Amniotic epithelial cell (primary cell): ENCODE data around the gene SLC33A1.

Source experiments
- DNase-seq: peaks from one replicate; pipeline ENCODE4 v3.0.0-alpha.2; 2010; ENCODE audit warnings: low read depth

Gene SLC33A1

DNA sequence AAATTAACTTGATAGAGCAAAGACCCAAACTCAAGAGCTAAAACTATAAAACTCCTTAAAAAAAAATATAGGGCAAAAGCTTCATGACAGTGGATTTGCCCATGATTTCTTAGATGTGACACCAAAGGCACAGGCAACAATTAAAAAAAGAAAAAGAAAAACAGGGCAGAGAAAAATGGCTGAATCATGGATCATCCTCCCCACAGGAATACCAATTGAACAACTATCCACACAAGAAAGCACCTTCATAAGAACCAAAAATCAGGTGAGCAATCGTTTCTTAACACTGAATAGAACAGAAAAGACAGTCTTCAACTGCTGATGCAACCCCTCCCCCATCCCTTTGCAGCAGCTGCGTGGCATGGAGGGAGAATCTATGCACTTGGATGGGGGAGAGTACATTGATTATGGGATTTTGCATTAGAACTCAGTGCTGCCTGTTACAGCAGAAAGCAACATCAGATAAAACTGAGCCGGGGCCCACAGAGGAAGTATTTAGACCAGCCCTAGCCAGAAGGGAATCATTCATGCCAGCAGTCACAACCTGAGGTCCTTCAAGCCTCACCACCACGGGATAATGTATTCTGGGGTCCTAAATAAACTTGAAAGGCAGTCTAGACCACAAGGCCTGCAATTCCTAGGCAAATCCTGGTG lies 63.8 kb downstream of the SLC33A1 start:
- DNase-seq: no peak

DNA sequence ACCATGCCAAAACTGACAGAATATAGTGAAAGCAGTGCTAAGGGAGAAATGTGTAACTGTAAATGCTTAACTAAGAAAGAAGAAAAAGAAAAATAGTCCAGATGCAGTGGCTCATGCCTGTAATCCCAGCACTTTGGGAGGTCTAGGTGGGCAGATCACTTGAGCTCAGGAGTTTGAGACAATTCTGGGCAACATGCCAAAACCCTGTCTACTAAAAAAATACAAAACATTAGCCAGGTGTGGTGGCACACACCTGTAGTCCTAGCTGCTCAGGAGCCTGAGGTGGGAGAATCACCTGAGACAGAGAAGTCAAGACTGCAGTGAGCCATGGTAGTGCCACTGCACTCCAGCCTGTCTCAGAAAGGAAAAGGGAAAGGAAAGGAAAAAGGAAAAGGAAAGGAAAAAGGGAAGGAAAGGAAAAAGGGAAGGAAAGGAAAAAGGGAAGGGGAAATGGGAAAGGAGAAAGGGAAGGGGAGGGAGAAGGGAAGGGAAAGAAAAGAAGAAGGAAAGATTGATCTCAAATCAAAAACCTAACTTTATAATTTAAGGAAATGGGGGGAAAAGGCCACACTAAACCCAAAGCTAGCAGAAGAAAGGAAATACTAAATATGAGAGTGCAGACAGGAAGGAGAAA lies 68.4 kb downstream of the SLC33A1 start:
- no peak for DNase-seq

DNA sequence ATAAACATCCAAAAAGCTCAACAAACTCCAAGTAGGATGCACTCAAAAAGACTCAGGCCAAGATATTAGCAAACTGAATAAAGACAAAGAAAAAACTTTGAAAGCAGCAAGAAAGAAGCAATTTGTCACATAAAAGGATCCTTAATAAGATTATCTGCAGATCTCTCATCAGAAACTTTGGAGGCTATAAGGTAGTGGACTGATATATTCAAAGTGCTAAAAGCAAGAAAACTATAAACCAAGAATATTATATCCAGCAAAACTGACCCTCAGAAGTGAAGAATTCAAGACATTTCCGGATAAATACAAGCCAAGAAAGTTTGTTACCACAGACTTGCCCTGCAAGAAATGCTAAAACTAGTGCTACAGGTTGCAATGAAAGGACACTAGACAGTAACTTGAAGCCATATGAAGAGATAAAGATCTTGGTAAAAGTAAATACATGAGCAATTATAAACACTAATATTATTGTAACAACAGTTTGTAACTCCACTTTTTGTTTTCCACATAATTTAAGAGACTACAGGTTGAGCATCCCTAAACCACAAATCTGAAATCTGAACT lies 71.8 kb downstream of the SLC33A1 start:
- DNase-seq: no peak

DNA sequence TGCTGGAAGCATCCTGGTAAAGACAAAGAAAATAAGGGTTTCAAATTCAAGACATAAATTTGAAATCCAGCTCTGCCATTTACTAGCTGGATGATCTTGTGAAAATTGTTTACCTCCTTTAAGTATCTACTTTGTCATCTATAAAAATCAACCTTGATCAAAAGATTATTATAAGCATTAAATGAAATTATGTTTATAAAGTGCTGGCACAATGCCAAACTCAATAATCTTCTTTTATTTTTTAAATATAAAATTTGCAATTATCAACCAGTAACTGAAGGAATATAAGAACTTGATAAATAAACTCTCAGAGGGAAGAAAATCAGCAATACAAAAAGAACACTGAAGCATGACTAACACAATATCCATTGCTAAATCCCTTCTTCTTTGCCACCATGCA lies 73.9 kb downstream of the SLC33A1 start:
- no peak for DNase-seq

GRCh38 chr3:155778462-155778861 lies 75.8 kb downstream of the SLC33A1 start:
- DNase-seq: peak; percentile 4

- no peak for DNase-seq
Observed at GRCh38 chr3:155772801-155773200, 81.4 kb downstream of the SLC33A1 start.

DNA sequence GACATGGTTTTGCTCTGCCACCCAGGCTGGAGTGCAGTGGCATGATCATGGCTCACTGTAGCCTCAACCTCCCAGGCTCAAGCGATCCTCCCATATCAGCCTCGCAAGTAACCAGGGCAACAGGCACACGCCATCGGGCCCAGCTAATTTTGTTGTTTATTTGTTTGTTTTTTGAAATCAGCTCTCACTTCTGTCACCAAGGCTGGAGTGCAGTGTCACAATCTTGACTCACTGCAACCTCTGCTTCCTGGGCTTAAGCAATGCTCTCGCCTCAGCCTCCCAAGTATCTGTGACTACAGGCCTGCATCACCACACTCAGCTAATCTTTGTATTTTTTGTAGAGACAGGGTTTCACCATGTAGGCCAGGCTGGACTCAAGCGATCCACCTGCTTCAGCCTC lies 83.1 kb downstream of the SLC33A1 start:
- DNase-seq: no peak
